Activated T-cell treated with anti-CD3 and anti-CD28 coated beads, Interleukin-2, amount 50 U/mL, for 1 hour (primary cell): ENCODE measurements around the gene UMAD1.

Experiments
- DNase-seq: peaks from one replicate; pipeline ENCODE4 v3.0.0-alpha.2; 2020

Gene UMAD1

GRCh38 chr7:7695111-7695817, 54.7 kb downstream of the UMAD1 start:
- no peak for DNase-seq

GRCh38 chr7:7696458-7697119, 56.0 kb downstream of the UMAD1 start:
- DNase-seq: no peak

DNA sequence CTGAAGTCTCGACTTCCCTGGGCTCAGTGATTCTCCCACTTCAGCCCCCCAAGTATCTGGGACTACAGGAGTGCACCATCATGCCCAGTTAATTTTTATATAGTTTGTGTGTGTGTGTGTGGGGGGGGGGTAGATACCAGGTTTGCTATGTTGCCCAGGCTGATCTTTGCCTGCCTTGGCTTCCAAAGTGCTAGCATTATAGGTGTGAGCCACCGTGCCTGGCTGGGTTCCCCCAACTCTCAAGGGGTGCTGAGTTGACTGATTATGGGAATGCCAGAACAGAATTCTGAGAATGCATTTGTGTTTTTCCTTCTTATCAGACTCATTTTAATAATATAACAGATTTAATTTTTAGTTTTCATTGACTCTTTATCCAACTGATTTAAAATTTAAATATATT, 58.4 kb downstream of the UMAD1 start:
- DNase-seq: no peak

- DNase-seq: no peak
Observed at GRCh38 chr7:7699380-7699779, 58.8 kb downstream of the UMAD1 start.

GRCh38 chr7:7699970-7700369, 59.4 kb downstream of the UMAD1 start:
- no peak for DNase-seq

- DNase-seq: no peak
Observed at GRCh38 chr7:7701527-7701926, 61.0 kb downstream of the UMAD1 start.

DNA sequence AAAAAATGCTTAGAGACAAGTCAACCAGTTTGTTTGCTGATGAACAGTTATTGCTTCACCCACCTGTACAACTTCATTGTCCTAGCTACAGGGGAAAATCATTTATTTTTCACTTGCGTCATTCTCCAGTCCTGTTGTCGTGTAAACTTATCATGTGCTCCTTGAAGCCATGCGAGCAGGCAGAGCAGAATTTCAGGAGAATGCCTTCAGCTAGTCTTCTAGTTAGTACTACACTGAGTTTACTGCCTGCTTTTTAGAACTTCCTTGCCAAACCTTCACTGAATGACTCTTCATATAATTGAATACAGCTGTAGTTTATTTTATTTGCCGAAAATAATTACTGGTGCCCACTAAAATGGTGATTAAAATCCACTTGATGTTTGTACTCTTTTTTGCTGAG, 62.3 kb downstream of the UMAD1 start:
- no peak for DNase-seq

GRCh38 chr7:7703427-7703826, 62.9 kb downstream of the UMAD1 start:
- DNase-seq: no peak

DNA sequence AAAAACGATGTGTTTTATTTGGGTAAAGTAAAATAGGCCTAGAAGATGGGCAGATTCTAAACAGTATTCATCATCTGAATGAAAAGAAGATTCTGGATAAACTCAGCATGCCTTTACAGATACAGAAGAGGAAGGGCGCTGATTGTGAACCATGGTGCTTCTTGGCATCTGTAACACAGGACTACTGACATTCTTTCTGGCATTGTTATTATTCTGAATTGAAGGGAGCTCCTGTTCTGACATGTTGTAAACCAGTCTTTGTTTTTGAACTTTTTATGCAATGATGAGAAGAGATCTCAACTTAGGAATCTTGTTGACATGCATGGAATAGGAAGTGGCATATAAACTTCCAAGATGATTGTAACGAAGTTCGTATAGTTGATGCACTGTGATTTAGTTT, 64.3 kb downstream of the UMAD1 start:
- no peak for DNase-seq

- no peak for DNase-seq
Observed at GRCh38 chr7:7705318-7705717, 64.8 kb downstream of the UMAD1 start.

DNA sequence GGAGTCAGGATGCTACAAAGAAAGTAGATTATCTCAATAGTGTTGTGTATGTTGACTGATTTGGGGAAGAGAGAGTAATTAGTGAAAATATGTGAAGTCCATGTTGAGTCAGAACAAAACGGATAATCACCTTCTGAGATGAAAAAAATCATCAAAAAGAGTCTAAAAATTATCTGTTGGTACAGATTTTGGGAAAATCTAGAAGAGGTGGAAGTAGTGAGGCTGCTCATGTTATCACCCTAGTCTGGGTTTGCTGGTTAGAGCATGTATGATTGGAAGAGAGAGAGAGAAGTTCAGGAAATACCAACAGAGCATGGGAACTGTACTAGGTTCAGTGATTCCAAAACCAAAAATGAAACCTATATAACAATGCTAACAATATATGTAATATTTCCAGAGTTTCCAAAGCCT, 65.6 kb downstream of the UMAD1 start:
- DNase-seq: no peak

- DNase-seq: no peak
Observed at GRCh38 chr7:7706556-7707172, 66.1 kb downstream of the UMAD1 start.

GRCh38 chr7:7707246-7707645, 66.7 kb downstream of the UMAD1 start:
- DNase-seq: no peak

GRCh38 chr7:7707806-7708205, 67.3 kb downstream of the UMAD1 start:
- DNase-seq: no peak

DNA sequence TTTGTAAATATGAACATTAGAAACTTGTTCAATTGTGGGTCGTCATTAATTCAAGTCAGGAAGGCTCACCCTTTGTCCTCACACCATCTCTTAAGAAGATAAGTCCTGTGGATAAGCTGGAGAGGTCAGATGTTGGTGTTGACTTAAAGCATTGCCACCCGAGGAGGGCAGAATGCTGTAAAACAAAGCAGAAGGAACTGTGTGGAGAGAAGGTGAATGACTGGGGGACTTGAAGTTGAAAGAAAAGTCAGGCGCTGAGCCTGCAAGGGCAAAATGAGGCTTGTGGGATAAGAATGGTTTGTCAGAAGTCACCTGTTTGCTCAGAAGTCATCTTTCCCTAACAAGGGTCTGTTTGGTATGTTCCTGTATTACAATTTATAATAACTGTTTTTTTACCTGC, 68.7 kb downstream of the UMAD1 start:
- no peak for DNase-seq

DNA sequence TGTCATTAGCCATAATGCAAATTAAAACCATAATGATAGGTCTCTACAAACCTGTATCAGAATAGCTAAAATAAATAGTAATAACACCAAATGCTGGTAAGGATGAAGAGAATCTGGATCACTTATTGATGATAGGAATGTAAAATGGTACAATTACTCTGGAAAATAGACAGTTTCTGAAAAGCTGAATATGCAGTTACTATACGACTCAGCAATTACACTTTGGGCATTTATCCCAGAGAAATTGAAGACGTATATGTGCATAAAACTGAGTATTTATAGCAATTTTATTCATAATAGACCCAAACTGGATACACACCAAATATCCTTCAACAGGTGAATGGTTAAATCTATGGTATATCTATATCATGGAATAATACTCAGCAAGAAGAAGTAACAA, 69.9 kb downstream of the UMAD1 start:
- no peak for DNase-seq

- DNase-seq: no peak
Observed at GRCh38 chr7:7713730-7714129, 73.2 kb downstream of the UMAD1 start.

- no peak for DNase-seq
Observed at GRCh38 chr7:7718492-7718891, 77.9 kb downstream of the UMAD1 start, which contains the start of gene RPA3. RPA3 (minus strand) TSS chr7:7718607; CDS start chr7:7640418, 78,189 bp downstream.

GRCh38 chr7:7719236-7719635, 78.7 kb downstream of the UMAD1 start:
- DNase-seq: no peak

DNA sequence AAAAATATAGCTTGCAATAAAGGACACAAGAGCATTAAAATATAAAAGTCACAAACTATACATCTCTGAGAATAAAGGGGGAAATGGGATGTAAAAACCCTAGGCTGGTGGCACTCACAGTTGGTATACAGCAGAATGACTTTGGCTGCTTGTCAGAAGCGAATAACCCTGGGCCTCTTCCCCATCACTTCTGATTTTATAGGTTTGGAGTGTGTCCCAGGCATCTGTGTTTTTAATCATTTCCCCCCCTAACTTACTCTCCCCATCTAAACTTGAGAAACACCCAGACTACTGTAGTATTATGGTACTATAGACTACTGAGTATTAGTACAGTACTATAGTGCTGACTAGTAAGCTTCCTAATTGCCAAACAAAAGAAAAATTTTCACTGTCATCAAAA, 79.6 kb downstream of the UMAD1 start:
- DNase-seq: no peak

GRCh38 chr7:7720750-7721621, 80.4 kb downstream of the UMAD1 start:
- no peak for DNase-seq

- DNase-seq: no peak
Observed at GRCh38 chr7:7731732-7732131, 91.2 kb downstream of the UMAD1 start.

GRCh38 chr7:7732621-7733281, 92.2 kb downstream of the UMAD1 start:
- DNase-seq: no peak
